NOMO-1 treated with dmso at 0.1 percent for 144 hours (cell line): Measurements from ENCODE around the gene NTM.
"Not testable (repeated sequence)": the region's sequence is repeated elsewhere in the genome, so short reads cannot be mapped to it uniquely, and the experiment has no call there.

ENCODE experiments used
- DNase-seq: peaks from one replicate; lab custom pipeline; 2025; ENCODE audit not compliant: unreplicated experiment; lab: John Stamatoyannopoulos, UW

NTM gene

DNA sequence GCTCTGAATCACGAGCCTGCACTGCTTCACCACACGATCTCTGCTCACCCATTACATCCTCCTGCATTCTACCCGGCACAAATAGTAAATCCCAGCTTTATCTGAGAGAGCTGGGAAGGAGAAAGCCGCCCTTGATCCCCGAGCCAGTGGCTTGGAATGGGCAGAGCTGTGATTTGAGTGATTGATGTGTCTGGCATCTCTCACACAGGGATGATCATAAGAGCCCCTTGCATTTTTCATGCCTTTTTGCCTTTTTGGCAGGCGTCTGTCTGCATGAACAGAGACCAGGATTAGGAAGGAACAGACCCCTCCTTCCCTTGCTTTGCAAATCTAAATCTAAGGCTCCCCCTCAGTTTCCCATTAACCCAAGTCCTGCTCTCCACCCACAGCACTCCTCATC lies 945.3 kb downstream of the NTM start:
- no peak for DNase-seq

DNA sequence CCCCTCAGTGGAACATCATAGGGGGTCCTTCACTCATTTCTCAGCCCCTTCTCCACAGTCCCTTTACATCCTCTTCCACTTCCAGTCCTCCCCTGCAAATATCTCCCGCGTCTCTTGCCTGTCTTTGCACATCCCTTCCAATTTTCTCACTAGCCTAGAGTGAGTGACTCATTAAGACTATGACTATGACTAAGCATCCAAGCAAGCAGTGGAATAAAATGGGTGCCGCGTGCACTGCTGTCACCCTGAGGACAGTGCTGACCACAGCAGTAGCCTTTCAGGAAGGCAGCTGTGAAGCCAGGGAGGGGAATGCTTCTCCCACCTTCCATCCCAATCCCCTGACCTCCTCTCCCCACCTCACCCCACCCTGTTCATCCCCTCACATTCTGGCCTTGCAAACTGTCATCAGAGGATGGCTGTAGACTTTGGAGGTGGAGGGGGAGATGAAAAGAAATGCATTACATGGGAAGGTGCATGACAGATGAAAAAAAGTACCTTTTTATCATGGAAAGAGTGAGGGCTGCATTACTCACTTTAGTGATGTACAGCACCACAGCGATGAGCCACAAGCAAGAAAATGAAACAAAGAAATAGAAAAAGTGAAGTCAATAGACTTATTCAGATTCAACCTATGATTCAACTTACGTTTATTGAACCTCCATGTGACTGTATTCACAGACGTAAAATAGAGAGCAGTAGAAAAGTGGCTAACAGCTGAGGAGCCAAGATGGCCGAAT lies 948.2 kb downstream of the NTM start:
- no peak for DNase-seq

DNA sequence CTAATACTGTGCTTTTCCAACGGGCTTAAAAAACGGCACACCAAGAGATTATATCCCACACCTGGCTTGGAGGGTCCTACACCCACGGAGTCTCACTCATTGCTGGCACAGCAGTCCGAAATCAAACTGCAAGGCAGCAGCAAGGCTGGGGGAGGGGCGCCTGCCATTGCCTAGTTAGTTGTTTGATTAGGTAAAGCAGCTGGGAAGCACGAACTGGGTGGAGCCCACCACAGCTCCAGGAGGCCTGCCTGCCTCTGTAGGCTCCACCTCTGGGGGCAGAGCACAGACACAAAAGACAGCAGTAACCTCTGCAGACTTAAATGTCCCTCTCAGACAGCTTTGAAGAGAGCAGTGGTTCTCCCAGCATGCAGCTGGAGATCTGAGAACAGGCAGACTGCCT lies 949.0 kb downstream of the NTM start:
- not testable (repeated sequence) for DNase-seq

DNA sequence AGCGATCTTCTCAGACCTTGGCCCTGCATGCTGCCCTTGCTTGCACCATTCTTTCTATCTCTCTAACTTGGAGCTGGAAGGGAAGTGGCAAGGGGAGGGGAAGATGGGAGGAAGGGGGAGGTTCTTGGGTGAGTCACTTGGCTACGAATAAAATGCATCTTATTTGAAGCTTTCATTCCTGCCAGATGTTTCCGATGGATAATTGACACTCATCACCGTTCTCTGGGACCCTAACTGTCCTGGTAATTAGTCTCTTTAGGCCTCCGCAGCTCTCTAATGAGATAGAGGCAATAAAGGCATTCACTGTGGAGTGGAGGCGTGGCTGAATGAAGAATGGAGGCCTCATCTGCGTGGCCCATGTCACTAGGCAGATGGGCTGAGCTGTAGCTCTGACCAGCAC lies 960.1 kb downstream of the NTM start:
- no peak for DNase-seq

DNA sequence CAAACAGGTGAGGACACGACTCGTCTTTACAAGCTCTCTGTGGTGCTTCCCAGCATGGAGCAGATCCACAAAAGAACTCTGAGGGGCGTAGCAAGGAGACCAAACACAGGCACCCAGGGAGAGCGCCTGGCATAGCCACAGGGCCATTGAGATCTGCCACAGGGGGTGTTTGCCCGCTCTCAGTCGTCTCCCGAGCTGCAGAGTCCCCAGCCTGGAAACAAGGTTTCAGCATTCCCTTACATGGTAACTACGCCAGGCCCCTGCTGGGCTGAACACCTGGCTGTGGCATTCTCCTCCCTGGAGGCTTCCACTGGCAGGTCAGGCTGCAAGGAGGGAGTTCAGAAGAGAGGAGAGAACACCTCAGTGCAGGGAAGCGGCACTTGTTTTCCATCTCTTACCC lies 962.1 kb downstream of the NTM start:
- DNase-seq = no peak

DNA sequence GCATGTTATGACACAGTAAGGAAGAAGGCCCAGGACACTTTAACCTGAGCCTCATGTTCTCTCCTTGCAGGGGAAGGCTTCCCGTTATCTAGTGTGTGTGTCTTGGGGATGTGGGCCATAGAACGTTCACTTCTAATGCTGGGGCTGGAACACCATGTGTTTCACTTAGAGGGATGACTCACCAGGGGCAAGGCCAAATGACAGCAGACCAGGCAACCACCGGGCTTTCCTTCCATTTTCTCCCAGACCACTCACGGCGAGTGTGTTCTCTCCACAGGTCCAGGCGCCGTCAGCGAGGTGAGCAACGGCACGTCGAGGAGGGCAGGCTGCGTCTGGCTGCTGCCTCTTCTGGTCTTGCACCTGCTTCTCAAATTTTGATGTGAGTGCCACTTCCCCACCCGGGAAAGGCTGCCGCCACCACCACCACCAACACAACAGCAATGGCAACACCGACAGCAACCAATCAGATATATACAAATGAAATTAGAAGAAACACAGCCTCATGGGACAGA lies 964.4 kb downstream of the NTM start:
- no peak for DNase-seq

DNA sequence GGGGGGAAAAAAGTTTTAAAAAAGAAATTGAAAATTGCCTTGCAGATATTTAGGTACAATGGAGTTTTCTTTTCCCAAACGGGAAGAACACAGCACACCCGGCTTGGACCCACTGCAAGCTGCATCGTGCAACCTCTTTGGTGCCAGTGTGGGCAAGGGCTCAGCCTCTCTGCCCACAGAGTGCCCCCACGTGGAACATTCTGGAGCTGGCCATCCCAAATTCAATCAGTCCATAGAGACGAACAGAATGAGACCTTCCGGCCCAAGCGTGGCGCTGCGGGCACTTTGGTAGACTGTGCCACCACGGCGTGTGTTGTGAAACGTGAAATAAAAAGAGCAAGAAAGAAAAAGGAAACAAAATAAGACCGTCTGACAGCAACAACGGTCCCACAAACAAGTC lies 964.9 kb downstream of the NTM start:
- DNase-seq = no peak

DNA sequence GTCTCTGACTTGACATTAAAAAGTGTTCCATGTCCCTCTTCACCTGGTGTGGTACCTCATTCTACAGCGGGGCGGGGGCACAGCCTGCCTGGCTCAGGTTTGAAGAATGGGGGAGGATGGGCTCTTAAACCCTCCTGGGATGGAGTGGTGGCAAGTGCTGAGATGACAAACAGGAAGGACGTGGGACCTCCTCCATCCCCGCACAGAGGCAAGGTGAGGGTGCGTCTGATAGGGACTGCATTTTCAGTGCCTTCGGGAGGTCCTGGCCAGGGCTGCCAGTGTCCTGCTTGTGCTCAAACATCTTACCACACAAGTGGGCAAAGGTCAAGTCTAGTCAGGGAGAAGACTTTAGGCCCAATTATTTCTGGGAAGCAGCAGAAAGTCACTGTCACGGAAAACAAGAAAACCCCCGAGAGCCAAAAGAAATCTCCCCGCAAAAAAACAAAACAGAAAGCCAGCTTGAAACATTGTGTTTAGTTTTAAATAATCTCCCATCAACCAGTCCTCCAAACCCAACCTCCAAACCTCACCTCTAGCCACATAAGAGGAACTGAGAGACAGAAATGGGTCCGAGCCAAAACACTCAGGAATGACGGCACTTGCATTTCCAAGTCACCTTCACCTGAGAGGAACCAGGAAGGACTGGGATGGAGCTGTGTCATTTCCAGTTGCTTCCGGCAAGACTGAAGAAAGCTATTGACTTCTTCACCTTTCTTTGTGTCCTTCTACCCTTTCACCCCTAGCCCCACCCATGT lies 966.5 kb downstream of the NTM start:
- no peak for DNase-seq

DNA sequence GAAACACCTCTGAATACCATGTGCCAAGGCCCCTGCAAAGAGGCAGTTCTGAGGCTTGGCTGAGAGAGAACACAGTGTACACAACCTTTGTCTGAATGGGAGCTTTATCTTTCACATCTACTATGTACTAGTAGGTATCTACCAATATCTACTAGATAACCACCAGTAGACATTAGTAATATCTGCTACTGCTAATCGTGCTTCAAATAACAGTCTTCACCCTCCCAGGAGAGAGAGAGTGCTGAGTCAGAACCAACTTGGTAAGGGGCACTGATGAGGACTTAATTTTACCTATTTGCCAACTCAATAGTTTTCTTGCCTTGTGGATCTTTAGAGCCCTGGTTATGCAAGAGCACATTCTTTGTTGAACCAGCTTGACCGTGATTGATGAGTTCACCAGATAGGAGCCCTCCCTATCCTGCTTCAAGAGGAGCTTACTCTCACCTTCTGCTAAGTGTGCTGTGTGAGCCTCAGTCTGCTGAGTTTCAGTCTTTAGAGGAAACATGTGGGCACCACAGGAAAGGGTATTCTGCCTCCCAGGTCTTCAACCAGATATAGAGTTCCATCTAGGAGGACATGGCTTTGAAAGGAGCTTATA lies 967.5 kb downstream of the NTM start:
- no peak for DNase-seq

DNA sequence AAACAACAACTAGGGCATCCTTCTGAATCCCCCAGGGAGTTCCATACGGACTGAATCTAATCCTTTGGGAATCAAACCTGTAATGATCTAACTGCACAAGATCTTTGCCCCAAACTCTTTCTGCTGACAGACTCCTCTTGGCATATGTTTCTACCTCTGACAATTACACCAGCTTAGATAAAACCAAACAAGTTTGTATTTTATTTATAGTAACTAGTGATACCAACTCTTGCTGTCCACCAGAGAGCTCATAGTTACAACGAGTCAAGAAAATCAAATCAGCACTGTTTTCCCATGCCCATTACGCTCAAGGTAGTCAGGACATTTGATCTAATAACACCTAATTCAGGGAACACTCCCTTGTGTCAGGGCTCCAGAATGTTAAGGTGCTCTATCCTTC lies 972.0 kb downstream of the NTM start:
- no peak for DNase-seq

DNA sequence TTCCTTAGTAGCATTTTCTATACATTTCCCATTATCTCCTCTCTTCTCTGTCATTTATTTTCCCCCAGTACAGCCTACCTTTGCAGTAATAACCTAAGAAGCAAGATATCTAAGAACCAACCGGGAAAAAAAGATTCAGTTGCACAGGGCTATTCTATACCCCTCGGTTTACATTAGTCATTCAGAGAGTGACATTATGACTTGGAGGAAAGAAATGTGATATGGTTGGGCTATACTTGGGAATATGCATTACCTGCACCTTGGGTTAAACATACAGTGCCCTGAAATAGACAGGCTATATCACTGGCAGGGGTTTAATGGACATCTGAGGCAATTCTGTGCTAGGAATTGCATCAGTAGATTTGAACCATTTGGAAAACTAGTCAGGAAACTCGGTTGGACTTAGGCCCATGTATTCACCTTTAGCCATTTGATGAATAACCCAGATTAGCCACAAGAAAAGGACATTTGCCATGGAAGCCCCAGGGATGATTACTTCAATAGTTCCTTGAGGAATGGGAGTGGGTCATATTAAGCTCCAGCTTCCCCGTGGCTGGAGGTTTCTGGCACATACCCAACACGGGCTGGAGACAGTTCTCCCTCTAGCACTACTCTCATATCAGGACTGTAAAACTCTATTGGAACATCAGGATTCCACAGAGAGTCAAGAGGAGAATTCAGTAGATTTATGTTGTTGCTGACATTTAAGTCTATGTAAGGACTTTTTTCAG lies 973.2 kb downstream of the NTM start:
- no peak for DNase-seq

DNA sequence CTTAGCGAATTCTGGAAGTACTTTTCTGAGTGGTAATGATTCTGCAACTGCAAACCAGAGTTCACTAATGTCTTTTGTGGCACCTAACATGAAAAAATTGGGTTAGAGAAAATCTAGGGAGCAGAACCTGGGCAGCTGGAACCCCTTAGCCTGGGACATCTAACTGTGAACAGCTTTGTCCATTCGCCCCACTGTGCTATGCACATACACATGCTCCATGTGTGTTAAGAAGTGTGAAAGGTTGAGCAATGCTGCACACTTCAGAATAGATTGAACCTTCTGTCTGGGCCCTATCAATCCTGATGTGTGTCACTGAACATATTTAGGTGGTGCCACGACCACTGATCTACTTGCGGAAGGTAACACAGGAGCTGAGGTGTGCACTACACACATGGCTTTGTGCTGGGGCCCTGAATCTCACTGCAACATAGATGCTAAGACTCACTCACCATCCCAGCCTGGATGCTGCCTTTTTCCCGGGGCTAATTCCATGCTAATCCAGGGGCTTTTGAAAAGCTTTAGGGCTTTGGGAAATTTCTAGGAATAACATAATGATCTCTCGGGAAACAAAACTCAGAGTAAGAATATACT lies 976.2 kb downstream of the NTM start:
- DNase-seq = no peak

DNA sequence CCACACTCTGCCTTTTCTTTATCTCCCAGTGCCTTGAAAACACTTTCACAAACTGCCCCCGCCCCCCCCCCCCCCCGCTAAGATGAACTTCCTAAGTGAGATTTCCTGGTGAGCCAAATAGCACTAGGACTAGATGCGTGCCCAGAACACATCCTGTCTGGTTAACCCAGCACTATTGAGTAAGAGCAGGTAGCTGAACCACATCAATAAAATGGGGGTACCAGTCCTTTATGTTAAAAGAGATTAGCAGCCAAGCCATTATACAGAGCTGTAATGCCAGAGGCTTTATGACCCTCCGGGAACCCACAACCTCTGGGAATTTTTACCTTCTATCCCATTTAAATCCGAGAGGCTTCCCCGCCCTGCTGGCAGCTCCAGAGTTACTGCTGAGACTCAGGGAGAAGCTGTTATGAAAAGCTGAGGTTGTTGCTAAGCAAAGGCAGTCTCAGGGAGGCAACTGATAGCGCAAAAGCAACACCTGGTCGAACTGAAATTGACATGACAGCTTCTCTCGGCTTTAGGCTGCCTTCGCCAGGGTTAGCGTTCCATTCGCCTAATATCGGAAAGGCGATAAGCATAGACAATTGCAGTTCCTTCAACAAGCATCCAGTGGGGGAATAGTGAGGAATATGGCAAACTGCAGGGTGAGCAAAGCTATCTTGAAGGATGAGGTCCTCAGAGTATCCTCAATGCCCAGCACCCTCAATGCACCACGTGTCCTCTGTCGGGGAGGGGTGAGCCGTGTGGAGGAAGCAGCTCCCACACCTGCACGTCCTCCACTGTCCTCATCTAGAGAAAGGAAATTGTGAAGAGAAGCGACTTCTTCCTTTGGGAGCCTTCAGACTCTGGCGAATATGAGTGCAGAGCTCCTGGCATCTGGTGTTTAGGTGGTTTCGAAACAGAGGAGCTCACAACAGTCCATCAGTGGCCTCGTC lies 977.0 kb downstream of the NTM start:
- DNase-seq = no peak

DNA sequence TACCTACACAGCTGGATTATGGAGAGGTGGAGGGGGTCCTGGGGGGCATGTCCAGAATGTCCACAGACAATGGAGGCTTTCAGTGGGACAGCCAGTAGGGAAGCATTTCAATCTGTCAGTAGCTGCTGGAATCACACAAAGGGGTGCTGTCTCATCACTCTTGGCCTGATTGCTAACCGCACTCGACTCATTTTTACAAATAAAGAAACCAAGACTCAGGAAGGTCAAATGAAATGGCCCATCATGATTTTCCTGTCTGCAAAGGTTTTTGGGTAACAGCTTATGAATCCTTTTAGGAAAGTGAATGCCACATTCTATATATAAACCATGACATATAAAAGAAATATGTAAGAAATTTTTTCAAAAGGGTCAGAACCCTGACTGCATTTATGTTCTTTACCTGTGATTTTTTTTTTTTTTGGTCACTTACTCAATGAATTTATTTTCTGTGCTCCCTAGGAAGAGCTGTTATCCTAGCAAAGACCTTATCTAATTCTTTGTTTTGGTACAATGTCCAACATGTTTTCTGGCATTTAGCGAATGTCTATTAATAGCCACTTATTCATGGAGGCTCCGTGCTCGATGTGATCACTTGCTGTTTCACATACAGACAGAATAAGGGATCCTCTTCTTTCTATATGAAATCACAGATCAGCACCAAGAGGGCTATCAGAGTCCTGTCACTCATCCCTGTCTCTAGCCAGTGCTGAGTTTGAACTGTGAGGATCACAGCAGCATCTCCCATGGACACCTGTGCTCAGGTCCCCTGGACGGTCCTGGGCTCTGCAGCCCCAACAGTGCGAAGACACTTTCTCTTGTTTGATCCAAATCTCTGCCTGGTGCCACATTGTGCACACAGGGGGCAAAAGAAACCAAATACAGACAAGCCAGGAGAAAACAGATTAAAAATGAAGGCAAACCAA lies 979.7 kb downstream of the NTM start:
- no peak for DNase-seq

DNA sequence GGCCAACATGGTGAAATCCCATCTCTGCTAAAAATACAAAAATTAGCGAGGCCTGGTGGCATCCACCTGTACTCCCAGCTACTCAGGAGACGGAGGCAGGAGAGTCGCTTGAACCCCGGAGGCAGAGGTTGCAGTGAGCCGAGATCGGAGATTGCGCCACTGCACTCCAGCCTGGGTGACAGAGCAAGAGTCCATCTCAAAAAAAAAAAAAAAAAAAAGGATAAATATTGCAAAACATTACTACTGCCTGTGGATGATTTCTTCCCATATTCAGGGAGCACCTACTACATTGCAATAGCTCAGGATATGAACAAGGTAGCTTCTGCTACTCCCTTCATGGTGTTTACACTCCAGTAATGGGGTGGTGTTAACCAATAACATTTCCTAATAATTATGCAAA lies 980.6 kb downstream of the NTM start:
- DNase-seq = no peak

DNA sequence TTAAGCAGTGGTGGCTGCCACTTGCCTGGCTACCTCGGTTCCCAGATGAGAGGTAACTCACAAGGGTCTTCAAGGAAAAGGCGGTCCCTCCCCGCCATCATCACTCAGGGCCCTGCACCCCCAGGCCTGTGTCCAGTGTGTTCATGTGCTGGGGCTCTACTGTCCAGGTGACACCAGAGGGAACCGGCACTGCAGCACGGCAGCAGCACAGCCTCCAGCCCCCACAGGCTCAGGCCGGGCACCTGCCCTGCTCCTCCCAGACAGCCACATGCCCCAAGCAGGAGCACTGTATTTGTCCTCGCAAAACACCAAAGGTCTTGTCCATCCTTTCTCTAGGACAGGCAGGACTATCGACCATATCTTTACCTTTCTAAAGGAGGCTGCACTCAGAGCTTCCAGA lies 982.1 kb downstream of the NTM start:
- no peak for DNase-seq

DNA sequence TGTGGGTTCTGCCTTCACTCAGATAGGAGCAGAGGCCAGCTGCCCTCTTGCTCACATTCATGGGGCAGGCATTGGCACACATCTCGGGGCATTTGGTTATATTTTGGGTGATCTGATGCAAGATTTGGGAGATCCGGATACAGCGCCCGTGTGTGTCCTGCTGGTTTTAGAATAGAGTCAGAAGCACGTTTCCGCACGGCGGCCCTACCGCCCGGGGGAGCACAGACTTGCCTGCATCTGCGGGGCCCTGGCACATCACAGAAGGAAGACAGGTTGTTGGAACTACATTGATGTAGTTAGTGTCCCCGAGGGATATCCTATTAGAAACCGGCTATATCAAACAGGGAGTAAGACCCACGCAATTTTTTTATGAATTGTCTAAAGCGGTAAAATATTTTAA lies 982.8 kb downstream of the NTM start:
- DNase-seq = no peak

DNA sequence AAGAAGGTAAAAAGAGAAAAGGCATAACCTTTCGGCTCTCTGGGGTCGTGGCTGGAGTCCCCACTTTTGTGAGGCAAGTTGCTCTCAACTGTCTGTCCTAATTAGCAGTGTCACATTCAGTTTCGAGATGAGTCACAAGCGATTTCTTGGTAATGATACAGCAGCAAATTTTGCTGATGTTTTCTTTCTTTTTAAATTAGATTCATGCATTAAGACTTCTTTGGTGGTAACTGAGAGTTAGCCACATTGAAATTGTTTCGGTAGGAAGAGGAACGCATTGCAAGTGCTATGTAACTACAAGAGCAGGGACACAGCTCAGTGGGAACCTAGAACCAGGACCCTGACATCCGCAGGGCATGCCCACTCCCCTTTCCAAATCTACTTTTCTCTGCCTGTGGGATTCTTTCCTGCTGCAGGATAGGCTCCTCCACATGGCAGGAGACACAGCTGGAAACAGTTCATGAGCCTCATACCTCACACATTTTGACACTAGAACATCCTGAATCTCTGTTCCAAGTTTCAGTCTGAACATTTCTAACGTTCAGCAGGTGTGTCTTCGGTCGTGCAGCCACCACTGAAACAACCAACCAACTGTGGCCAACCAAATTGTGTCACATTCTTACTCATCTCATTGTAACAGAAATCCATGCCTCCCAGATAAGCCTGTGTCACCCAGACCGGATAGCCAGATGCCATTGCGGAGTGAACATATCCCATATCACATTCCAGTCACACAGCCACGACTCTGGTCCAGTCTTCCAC lies 987.6 kb downstream of the NTM start:
- no peak for DNase-seq
